Measurements from ENCODE around the gene CNTN1. TPM values are rescaled to one million over a fixed set of nuclear protein-coding genes. Genes with fewer than 3 reads are reported as not detected.

The CNTN1 gene
- total RNA-seq, 1 donor from 2014 or later, result not detected

DNA sequence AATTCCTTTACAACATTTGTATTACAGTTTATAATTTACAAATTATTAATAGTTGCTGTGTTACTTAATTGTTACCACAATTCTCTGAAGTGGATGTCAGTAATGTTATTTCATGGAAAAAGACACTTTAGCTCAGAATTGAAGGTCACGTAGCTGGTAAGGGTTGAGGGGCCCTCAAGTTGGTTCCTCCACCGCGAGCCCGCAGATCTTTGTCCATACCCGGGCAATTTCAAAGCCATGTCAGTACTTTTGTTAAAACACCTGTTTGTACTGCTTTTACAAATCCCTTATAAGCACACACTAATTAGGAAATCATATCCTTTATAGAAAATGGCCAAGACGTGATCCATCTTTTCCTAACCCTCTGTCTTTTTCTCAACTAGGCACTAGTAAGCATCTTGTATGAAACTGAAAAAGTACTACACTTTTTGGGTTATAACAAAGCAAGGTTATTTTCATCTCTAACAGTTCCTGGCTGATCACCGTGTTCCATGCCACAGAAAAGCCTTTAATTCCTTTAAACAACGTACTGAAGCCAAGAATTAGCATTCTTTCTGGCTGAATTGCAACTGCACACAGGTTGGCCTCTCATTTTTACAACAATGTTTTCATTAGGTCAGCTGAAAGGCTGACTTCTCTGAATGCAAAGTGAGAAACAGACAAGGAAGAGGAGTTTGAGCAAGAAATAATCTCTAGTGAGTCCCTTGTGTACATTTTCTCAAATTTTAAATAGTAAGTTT is 76.1 kb downstream of the CNTN1 start:
- no peak overlapping the region for H3K27ac Mint-ChIP-seq
- DNase-seq, result no peak

DNA sequence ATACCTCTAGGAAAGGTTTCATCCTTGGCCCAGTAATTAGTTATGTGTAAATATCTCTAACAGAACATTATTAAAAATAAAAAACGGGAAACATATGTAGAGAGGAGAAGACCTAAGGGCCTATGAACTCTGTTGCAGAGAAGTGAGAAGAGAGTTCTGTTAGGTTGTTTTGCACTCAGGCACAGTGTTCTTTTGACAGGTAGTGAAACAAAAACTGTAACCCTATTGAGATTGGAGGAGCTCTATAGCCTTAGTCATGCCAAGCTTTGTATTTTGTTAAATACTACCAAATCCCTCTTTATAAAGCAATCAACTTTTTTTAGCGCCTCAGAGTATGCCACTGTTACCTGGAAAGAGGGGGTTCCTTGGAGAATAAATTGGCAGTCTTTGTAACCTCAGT is 77.6 kb downstream of the CNTN1 start:
- H3K4me3 Mint-ChIP-seq, result no peak overlapping the region
- H3K36me3 Mint-ChIP-seq (ENCODE audit: low read depth), result no peaks in the 10 kb centered on the region
- H3K9me3 Mint-ChIP-seq, result no peaks in the 10 kb centered on the region
- no peaks in the 10 kb centered on the region for H3K27me3 Mint-ChIP-seq
- no peak for DNase-seq
- intact Hi-C loops (cut with micrococcal nuclease), result no loop called here
- H3K4me1 Mint-ChIP-seq, result no peaks in the 10 kb centered on the region
- H3K27ac Mint-ChIP-seq, result no peak overlapping the region

More for the DNA sequence above, 76.1 kb downstream of the CNTN1 start:
- H3K27me3 Mint-ChIP-seq, result no peaks in the 10 kb centered on the region
- intact Hi-C loops (cut with micrococcal nuclease), result no loop called here
- no peak overlapping the region for H3K4me3 Mint-ChIP-seq
- no peaks in the 10 kb centered on the region for H3K4me1 Mint-ChIP-seq
- no peaks in the 10 kb centered on the region for H3K36me3 Mint-ChIP-seq (ENCODE audit: low read depth)
- H3K9me3 Mint-ChIP-seq, result no peaks in the 10 kb centered on the region

DNA sequence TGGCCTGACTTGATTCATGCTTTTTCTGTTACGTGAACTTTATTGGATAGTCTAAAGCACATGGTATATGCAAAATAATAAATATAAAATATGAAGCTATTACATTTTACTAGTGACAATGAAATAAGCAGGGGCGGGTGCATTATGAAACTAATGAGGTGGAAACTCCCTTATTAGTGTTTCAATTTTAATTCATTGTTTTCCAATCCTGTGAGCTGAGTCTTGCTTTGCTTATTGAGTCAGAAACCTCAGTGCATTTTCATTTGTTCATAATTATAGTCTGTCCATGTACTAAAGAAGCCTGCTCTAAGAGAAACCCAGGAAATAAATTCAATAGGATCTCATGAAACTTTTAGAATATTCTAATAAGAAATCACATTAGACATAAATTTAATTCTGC is 78.5 kb downstream of the CNTN1 start:
- no peak overlapping the region for H3K4me3 Mint-ChIP-seq
- H3K27me3 Mint-ChIP-seq, result no peaks in the 10 kb centered on the region
- DNase-seq, result no peak
- no peaks in the 10 kb centered on the region for H3K36me3 Mint-ChIP-seq (ENCODE audit: low read depth)
- intact Hi-C loops (cut with micrococcal nuclease), result no loop called here
- H3K27ac Mint-ChIP-seq, result no peak overlapping the region
- H3K9me3 Mint-ChIP-seq, result no peaks in the 10 kb centered on the region
- H3K4me1 Mint-ChIP-seq, result no peaks in the 10 kb centered on the region

DNA sequence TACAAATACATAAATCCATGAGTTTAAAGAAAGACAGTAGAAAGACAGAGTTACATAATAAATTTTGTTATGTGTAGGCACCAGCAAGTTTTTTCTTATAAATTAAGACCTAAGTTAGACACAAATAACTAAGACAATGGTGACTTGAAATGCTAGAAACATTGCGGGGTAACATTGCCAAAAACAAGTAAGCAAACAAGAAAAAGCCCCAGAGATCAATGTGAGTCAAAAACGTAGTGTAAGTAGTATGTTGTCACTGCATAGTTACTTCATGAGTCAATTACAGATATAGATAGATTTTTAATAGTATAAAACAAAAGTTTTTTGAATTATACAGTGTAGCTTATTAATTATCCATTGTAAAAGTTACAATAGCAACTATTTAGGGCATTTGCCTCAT is 83.4 kb downstream of the CNTN1 start:
- H3K4me3 Mint-ChIP-seq, result no peak overlapping the region
- H3K9me3 Mint-ChIP-seq, result no peaks in the 10 kb centered on the region
- no peak overlapping the region for H3K27ac Mint-ChIP-seq
- DNase-seq, result no peak
- intact Hi-C loops (cut with micrococcal nuclease), result no loop called here
- no peaks in the 10 kb centered on the region for H3K36me3 Mint-ChIP-seq (ENCODE audit: low read depth)
- no peaks in the 10 kb centered on the region for H3K4me1 Mint-ChIP-seq
- no peaks in the 10 kb centered on the region for H3K27me3 Mint-ChIP-seq

DNA sequence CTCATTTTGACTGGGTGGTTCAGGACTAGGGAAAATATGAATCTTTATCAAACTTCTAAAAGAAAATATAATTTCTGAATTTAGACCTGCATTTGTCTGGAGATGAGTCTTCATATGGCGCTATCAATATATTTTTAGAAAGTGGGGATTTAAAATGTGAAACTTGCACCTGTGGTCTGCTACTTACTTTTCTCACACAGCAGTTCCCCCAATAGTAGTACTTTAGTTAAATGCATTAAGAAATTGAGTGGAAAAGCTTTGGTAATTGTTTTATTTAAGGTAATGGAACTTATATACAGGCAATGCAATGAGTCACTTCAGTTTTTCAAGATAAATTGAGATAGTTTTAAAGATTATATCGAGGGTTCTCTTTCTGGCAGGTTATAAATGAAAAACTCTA is 91.9 kb downstream of the CNTN1 start:
- no peak for DNase-seq
- Mint-ChIP-seq H3K9me3 (no peaks in the 10 kb centered on the region), H3K4me3 (no peak overlapping the region), H3K27me3 (no peaks in the 10 kb centered on the region), H3K4me1 (no peaks in the 10 kb centered on the region), H3K36me3 (ENCODE audit: low read depth) (no peaks in the 10 kb centered on the region), H3K27ac (no peak overlapping the region)
- intact Hi-C loops (cut with micrococcal nuclease), result no loop called here

DNA sequence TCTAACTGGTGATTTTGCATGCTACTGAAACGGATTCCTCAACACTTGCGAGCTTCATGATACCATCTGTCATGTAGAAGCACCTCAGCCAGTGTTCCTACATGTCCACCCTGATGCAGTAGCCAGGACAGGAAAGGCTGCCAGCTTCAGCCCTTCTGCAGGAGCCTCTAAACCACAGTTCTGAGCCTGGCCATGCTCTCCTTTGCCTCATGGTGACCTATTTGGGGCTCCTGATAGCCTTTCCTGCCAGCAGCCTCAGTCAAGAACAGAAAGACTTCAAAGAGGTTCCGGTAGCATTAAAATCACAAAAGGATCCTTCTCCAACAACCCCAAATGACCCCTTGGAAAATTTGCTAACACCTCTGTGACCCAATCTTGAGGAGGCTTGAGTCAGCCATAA is 96.0 kb downstream of the CNTN1 start:
- no peaks in the 10 kb centered on the region for H3K36me3 Mint-ChIP-seq (ENCODE audit: low read depth)
- no peaks in the 10 kb centered on the region for H3K9me3 Mint-ChIP-seq
- DNase-seq, result no peak
- no peaks in the 10 kb centered on the region for H3K27me3 Mint-ChIP-seq
- no peak overlapping the region for H3K4me3 Mint-ChIP-seq
- H3K27ac Mint-ChIP-seq, result no peak overlapping the region
- H3K4me1 Mint-ChIP-seq, result no peaks in the 10 kb centered on the region
- intact Hi-C loops (cut with micrococcal nuclease), result no loop called here

DNA sequence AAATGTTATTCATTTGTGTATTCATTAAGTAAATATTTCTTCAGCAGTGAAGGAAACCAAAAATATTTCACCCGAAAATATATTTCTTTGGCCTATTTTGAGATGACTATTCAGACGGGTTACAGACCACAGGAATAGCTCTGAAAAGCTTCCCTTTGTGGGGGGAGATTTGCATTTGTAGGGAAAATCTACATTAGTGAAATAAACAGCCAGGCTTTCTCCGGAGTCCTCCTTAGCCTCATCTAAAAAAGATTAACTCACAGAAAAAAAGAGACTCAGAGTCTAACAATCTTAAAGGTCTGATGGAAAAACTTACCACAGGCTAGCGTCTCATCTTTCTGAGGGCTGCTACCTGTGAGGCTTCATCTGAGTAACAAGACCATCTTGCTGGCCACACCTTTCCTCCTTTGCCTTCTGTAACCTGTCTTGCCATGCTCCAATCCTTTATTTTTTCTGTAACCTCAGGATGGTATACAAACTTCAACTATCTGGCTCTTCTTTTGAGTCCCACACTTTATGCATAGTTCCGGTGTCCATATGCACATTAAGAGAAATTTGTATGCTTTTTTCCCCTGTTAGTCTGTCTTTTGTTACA is 100.7 kb downstream of the CNTN1 start:
- no peaks in the 10 kb centered on the region for H3K27me3 Mint-ChIP-seq
- no peaks in the 10 kb centered on the region for H3K4me1 Mint-ChIP-seq
- H3K36me3 Mint-ChIP-seq (ENCODE audit: low read depth), result no peaks in the 10 kb centered on the region
- no peak overlapping the region for H3K27ac Mint-ChIP-seq
- no peak for DNase-seq
- no peaks in the 10 kb centered on the region for H3K9me3 Mint-ChIP-seq
- no peak overlapping the region for H3K4me3 Mint-ChIP-seq
- intact Hi-C loops (cut with micrococcal nuclease), result no loop called here

DNA sequence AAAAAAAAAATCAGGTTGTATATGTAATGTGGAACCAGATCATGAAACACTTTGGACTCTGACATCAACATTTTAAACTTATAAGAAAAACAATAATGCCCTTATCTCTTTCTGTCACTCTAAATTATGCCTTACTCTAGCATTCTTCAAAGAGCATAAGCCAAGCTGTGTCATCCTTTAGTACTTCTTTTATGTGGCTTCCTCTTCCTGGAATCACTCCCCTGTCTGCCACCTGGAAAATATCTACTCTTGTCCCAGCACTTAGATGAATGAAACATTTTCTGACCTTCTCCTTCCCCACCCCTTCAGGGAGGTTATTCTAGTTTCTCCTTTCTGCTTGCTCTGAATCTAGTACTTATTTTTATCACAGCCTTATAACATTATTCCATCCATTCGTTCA is 101.2 kb downstream of the CNTN1 start:
- H3K4me3 Mint-ChIP-seq, result no peak overlapping the region

DNA sequence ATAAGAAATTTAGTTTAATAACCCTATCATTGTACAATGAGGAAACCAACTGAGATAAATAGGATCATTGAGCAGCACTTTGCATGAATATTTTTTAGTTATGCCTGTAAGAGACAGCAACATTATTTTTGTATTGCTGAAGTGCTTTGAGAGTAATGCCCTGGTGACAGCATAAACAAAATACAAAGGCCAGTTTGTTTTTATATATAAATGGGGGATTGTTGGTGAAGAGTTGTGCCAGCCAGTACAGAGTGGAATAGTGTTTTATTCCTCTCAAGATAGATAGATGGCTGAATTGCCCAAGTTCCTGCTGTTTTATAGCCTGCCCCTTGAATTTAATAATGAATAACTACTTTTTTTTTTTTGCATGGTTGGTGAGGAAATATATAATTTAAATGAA is 101.8 kb downstream of the CNTN1 start:
- H3K27me3 Mint-ChIP-seq, result no peaks in the 10 kb centered on the region
- no peaks in the 10 kb centered on the region for H3K9me3 Mint-ChIP-seq
- H3K4me3 Mint-ChIP-seq, result no peak overlapping the region
- H3K36me3 Mint-ChIP-seq (ENCODE audit: low read depth), result no peaks in the 10 kb centered on the region
- H3K4me1 Mint-ChIP-seq, result no peaks in the 10 kb centered on the region
- intact Hi-C loops (cut with micrococcal nuclease), result no loop called here
- DNase-seq, result no peak
- no peak overlapping the region for H3K27ac Mint-ChIP-seq

More for the DNA sequence above, 101.2 kb downstream of the CNTN1 start:
- no peak overlapping the region for H3K27ac Mint-ChIP-seq
- no peaks in the 10 kb centered on the region for H3K4me1 Mint-ChIP-seq
- no peaks in the 10 kb centered on the region for H3K36me3 Mint-ChIP-seq (ENCODE audit: low read depth)
- intact Hi-C loops (cut with micrococcal nuclease), result no loop called here
- no peaks in the 10 kb centered on the region for H3K27me3 Mint-ChIP-seq
- DNase-seq, result no peak
- H3K9me3 Mint-ChIP-seq, result no peaks in the 10 kb centered on the region

DNA sequence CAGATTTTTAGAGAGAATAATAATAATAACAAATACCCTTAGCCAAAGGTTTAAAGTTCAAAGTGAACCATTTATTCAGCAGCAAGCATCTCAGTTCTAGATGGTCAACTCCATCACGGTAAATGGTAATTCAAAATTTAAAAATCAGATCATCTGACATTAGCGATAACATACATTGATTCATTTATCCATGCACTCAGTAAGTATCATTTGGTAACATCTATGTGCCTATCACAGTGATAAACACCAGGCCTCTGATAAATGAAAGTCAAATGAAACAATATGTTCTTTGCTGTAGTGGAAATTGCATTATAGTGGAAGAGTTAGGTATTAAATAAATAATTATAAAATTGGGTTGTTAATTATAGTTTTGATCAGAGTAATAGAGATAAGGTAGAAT is 108.8 kb downstream of the CNTN1 start:
- Mint-ChIP-seq H3K4me3 (no peak overlapping the region), H3K27ac (no peak overlapping the region), H3K36me3 (ENCODE audit: low read depth) (no peaks in the 10 kb centered on the region), H3K27me3 (no peaks in the 10 kb centered on the region), H3K9me3 (no peaks in the 10 kb centered on the region), H3K4me1 (no peaks in the 10 kb centered on the region)
- intact Hi-C loops (cut with micrococcal nuclease), result no loop called here
- DNase-seq, result no peak

DNA sequence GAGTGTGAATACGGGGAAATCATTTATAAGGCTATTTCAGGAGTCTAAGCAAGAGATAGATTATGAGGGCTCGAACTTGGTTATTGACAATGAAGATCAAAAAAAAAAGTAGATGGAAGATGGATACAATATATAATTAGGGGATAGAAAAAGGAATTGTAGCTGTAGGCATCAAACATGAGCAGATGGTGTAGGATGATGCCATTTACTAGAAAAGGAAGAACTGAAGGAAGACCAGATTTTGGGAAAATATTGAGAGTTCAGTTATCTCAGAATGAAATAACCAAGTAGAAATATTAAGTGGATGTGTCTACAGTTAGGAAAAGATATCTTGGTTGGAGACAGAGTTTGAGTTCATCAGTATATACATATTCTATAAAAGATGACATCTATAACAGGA is 109.6 kb downstream of the CNTN1 start:
- no peaks in the 10 kb centered on the region for H3K4me1 Mint-ChIP-seq
- no peak for DNase-seq
- no peak overlapping the region for H3K27ac Mint-ChIP-seq
- no peak overlapping the region for H3K4me3 Mint-ChIP-seq
- intact Hi-C loops (cut with micrococcal nuclease), result no loop called here
- H3K9me3 Mint-ChIP-seq, result no peaks in the 10 kb centered on the region
- H3K27me3 Mint-ChIP-seq, result no peaks in the 10 kb centered on the region
- H3K36me3 Mint-ChIP-seq (ENCODE audit: low read depth), result no peaks in the 10 kb centered on the region

DNA sequence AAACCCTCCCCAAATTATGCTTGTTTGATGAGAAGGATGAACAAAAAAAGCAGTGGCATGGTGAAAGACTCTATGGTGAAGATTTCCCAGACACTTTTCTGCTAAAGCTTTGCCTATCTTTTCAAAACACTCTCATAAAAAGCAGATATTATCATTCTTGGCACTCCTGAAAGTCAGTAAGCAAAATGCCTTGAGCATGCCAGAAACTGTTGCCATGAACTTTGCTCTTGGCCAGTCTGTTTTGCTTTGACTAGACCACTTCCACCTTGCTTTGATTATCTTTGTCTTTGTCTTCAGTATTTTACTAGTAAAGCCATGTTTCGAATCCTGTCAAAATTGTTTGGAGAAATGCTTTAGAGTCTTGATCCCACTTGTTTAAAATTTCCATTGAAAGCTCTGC is 110.4 kb downstream of the CNTN1 start:
- Mint-ChIP-seq H3K36me3 (ENCODE audit: low read depth) (no peaks in the 10 kb centered on the region), H3K4me1 (no peaks in the 10 kb centered on the region), H3K4me3 (no peak overlapping the region), H3K9me3 (no peaks in the 10 kb centered on the region), H3K27me3 (no peaks in the 10 kb centered on the region), H3K27ac (no peak overlapping the region)
- intact Hi-C loops (cut with micrococcal nuclease), result no loop called here
- no peak for DNase-seq

DNA sequence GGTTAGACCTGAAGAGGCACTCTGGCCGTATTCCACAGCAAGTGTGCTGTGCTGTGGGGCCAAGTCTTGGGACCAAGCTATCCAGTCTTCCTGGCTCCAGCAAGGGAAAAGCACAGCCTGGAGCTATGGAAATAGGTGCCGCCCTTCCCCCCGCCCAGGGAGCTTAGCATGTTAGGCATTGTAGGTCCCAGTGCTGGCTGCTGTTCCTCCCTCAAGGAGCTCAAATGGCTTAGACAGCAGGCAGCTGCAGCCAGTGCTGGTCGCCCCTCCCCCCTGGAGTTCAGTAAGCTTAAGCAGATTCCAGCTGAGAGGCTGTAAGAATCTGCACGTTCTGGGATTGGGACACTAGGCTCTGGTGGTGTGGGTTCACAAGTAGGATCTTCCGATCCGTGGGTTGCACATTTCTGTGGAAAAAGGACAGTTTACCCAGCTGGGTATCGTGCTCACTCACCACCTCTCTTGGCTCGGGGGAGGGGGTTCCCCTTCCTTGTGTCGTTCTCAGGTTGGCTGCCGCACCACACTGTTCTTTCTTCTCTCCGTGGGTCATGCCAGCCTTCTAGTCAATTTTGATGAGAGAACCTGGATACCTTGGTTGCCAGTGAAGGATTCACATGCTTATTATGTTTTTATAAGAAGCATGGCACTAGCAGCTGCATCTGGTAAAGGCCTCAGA is 127.3 kb downstream of the CNTN1 start:
- no peaks in the 10 kb centered on the region for H3K27me3 Mint-ChIP-seq
- H3K27ac Mint-ChIP-seq, result no peak overlapping the region
- intact Hi-C loops (cut with micrococcal nuclease), result no loop called here
- no peaks in the 10 kb centered on the region for H3K36me3 Mint-ChIP-seq (ENCODE audit: low read depth)
- peaks cover 5% of the 10 kb centered on the region for H3K9me3 Mint-ChIP-seq
- no peak overlapping the region for H3K4me3 Mint-ChIP-seq
- no peak for DNase-seq
- H3K4me1 Mint-ChIP-seq, result no peaks in the 10 kb centered on the region

DNA sequence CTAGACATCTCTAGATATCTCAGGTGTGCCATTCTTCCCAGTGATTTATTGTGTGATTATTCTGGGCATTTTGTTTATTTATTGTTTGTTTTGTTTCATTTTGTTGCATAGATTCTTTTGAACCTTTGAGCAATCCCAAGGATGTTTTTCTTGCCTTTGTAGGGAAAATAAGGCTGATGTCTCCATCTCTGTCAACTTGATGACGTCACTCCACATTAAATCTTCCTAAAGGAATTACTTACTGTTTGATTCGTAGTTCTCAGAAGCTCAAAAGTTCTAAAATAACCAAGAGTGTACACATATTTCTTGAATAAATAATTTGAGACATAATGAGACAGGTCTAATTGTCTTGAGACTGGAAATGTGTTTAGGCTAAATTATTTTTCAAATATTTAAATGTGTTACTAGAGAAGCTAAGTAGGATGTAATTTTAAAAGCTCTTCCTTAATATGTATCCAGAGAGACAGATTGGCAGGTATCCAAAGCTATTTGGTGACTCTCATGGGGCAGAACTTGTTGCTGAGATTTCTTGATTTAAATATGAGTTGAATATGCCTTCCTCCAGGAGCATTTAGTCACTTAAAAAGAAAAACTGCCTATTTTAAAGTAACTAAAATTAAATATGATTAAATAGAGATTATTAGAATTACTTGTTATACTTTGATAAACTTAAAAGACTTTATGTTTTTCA is 128.7 kb downstream of the CNTN1 start:
- Mint-ChIP-seq H3K36me3 (ENCODE audit: low read depth) (no peaks in the 10 kb centered on the region), H3K27me3 (no peaks in the 10 kb centered on the region), H3K27ac (no peak overlapping the region), H3K4me1 (no peaks in the 10 kb centered on the region), H3K4me3 (no peak overlapping the region), H3K9me3 (peaks cover 5% of the 10 kb centered on the region)
- no peak for DNase-seq
- intact Hi-C loops (cut with micrococcal nuclease), result no loop called here
